ENCODE data around the gene MYBPC1.
"Not testable (repeated sequence)": the region's sequence is repeated elsewhere in the genome, so short reads cannot be mapped to it uniquely, and the experiment has no call there.

Gene MYBPC1

DNA sequence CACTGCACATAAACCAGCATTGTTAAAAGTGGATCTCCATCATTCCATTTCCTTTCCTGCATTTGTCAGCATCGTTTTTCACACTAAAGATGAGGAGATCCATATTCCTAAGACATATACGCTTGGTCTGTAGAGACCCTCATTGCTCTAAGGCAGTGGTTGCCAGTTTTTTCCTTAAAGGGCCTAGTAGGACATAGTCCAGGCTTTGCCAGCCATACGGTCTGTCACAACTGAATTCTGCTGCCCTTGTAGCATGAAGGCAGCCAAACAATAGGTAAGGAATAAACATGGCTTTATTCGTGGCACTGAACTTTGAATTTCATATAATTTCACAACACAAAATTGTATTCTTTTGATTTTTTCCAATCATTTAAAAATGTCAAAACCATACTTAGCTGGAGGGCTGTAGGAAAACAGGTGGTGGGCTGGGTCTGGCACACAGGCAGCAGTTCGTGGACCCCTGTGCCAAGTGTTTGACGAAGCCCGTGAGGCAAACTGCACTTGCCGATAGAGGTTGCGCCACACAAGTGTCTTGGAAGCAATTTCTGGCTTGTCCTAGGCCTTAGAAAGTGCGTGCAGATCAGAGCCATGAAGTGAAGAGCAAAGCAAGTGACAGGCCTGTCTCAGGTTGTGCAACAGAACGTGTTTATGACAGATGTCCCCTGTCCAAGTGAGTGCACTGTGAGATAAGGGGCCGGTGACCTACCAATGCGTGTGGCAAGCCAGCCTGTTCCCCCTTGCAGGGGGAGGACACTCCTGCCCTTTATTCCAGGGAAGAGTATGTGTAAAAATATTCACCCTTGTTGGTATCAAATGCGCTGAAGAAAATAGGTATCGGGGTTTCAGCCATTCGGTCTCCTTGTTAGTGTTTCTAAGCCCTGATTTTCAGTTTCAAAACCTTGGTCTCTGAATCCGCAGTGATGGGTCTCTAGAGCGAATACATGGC, 101.8 kb downstream of the MYBPC1 start:
- peak; percentile 5 to 18 for ATAC-seq

- ATAC-seq, result peak; percentile 69 to 79
Observed at GRCh38 chr12:101697197-101697929, 102.6 kb downstream of the MYBPC1 start, which contains the start of gene CHPT1. TSS of gene CHPT1 (plus strand) at chr12:101697640. CDS start at chr12:101697862, 222 bp downstream.

- peak; percentile 14 to 21 for ATAC-seq
Observed at GRCh38 chr12:101697930-101698799, 103.4 kb downstream of the MYBPC1 start.

DNA sequence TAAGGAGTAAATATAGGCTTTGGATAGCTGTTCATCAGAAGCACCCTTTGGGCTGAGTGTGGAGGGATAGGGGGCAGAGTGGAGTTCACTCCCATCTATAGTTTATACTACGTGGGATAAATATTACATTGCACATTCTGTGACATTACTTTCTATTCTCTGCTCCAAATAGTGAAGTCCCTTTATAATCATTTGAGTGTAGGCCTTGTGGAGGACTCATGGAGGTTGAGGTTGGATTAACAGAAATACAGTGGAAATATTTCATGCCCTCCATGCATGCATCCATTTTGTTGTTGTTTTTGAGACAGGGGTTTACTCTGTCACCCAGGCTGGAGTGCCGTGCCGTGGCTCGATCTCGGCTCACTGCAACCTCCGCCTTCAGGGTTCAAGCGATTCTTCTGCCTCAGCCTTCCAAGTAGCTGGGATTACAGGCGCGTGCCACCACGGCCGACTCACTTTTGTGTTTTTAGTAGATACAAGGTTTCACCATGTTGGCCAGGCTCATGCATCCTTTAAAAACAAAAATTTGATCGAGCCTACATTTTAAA, 104.1 kb downstream of the MYBPC1 start:
- ATAC-seq, result no peak

DNA sequence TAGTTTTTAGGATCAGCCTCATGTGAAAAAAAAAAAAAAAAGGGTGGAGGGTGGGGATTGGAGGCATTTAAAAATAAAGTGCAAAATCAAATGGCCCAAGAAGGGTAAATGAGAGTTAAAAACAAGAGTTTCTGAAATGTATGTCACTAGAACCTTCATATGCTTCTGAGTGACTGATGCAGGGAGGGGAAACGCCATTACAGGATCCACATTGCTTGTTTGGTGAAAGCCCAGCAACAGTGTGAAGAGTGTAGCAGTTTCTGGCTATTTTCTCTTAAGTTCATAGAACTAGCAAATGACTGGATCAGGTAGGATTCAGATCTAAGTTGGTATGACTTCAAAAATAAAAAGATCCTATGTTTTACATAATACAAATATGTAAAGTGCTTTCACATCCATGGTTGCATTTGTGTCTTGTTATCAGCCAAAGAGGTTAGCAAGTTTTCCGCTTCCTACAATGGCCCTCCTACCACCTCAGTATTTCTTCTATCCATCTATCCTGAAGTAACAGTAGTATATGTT, 105.6 kb downstream of the MYBPC1 start:
- ATAC-seq, result no peak

DNA sequence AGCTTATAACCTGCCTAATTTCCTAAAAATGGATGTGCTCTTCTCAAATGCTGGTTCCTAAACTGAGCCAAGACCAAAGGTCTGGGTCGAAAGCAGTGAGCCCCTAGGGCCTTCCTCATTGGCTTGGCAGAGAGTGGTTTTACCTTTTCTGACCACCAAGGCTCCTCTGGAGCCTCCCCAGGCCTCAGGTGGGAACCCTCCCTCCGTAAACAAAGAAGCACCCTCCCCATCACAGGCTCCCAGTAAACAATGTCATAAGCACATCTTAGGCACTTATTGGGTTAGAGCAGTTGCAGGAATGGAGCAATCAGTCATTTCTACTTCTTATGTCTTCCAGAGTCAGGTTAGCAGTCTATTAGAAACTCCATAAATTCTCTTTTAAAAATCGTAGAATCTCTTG, 108.7 kb downstream of the MYBPC1 start:
- ATAC-seq, result no peak

GRCh38 chr12:101706403-101706802, 111.6 kb downstream of the MYBPC1 start:
- ATAC-seq, result no peak

- ATAC-seq, result no peak
Observed at GRCh38 chr12:101707131-101707782, 112.5 kb downstream of the MYBPC1 start.

DNA sequence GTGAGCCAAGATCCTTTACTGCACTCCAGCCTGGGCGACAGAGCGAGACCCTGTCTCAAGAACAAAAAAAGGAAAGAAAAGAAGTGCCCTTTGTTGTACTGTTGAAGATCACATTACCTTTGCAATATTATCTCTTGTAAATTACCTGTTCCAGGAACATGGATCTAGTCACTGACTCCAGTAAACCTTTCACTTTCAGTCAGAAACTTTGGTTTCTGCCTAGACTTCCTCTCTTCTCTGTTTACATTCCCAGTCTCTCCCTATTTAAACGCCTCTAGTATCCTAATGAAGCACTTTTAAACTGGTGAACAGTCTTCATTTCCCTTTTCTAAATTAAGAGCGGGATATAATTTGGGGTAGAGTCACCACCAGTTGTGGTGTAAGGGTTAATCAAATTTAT, 115.5 kb downstream of the MYBPC1 start:
- no peak for ATAC-seq

GRCh38 chr12:101713059-101713682, 118.4 kb downstream of the MYBPC1 start:
- no peak for ATAC-seq

DNA sequence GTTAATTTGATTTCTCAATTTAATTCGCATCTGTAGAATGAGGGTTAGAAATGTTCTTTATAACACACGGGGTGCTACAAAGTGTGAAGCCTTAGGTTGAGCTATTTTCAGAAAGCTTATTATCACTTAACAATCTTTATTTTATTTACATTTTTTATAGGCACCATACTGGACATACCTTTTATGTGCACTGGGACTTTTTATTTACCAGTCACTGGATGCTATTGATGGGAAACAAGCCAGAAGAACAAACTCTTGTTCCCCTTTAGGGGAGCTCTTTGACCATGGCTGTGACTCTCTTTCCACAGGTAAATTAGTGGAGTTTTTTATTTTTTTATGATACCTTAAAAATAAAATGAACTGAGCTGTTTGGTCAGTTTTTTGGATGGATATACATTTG, 119.2 kb downstream of the MYBPC1 start:
- ATAC-seq, result no peak

DNA sequence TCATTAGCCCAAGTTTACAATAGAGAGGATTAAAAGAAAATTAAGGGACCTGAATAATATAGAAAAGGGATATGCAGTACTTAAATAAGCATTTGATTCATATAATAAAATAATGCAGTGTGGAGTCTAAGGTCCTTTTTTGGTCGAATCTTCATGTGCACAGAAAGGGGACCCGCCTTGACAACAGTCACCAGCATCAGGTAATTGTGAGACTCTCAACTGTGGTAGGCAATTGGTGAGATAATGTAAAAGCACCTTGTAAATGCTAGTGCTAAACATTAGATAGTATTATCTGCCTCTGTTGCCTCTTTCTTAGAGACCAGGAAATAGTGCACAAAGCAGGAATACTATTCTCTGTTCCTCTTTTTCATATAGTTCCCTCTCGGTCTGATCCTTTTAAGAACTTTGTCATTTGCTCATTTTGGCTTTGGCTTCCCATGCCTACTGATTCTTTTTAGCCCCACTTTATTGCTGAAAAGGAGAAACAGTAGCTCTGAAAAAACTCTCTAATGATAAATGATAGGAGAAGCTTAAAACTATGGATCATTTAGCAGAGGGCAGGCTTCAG, 120.2 kb downstream of the MYBPC1 start:
- no peak for ATAC-seq

DNA sequence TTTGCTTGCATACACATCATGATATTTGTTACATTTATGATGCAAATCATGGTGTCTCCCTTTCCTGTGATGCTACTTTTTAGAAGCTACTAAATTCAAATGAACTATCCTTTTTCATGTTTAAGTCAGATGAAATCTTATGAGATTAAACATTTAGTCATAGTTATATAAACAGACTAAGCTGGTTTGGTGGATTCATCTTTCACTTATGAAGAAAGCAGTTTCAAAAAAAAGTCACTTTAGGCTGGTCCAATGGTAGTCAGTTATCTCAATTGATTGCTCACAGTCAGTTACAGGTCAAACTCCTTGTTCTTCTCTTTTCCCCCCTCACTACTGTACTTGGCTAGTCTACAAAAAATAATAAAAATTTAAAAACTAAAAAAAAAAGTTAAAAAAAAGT, 124.8 kb downstream of the MYBPC1 start:
- no peak for ATAC-seq

DNA sequence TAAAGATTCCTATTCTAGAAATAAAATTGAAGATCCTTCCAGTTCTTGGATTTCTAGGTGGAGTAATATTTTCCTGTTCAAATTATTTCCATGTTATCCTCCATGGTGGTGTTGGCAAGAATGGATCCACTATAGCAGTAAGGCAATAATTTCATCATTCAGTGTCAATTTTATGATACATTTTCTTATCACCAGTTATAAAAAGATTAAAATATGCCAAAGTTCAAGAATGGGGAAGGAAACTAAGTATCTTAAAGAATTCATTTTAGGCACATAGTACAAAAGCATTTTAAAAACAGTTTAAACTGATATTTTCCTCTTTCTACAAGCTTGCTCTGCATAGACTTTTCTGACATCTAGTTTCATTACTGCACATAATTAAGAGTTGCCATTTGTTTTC, 125.3 kb downstream of the MYBPC1 start:
- no peak for ATAC-seq

- no peak for ATAC-seq
Observed at GRCh38 chr12:101722392-101722791, 127.6 kb downstream of the MYBPC1 start.

DNA sequence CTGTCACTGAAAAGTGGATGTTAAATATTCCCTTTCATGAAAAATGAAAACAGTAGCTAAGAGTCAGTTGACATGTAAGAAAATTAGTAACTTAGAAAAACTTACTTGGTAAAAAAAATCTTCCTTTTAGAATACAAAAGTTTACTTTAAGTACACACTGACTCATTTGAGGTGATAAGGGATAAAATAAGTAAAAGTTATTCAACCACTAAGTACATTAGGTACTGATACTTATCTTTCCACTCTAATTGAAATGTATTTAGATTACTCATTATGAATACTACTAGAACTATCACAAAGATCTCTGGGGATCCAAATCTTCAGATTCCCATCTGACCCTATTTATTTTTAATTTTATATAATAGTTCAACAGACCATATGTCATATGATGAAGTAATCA, 132.3 kb downstream of the MYBPC1 start:
- no peak for ATAC-seq

DNA sequence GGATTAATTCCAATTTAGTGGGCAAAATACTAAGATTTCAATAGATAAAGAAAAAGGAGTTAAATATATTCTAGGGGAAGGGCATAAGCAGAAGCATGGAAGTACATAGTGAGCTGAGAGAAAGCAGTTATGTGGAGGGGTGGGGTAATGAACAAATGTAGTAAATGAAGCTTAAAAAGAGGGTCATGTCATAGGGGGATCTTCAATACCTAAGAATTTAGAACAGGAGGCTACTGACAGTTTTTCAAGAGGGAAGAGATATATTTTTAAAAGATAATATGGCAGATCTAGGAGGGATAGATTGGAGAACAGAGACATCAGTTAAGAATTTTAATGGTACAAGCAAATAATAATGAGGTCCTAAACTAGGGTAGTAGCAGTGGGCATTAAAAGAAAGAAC, 135.1 kb downstream of the MYBPC1 start:
- no peak for ATAC-seq

DNA sequence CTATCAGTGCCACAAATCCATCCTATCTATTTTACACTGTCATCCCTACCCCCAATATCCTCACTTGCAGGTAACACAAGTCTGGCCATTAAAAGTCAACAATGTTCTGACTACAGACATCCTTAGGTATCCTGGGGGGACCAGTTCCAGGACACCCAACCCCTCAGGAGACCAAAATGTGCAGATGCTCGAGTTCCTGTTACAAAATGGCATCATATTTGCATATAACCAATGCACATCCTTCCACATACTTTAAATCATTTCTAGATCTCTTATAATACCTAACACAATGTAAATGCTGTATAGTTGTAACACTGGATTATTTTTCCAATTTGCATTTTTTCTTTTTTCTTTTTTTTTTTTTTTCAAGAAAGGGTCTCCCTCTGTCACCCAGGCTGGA, 137.5 kb downstream of the MYBPC1 start:
- ATAC-seq, result no peak

- no peak for ATAC-seq
Observed at GRCh38 chr12:101733166-101733565, 138.4 kb downstream of the MYBPC1 start.

DNA sequence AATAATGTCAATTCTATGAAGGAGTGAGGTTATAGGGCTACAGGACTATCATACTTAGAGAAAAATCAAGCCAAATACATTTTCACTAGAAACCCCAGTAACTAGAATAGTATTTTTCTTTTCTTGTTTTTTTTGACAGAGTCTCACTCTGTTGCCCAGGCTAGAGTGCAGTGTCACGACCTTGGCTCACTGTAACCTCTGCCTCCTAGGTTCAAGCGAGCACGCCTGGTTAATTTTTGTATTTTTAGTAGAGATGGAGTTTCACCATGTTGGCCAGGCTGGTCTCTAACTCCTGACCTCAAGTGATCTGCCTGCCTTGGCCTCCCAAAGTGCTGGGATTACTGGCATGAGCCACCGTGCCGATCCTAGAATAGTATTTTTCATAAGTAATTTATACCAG, 139.7 kb downstream of the MYBPC1 start:
- ATAC-seq, result not testable (repeated sequence)
